GM18868 (cell line): ENCODE measurements around the gene NAT16.
A peak's percentile ranks its signal among the peaks of the same experiment; 100 is the strongest.
"Not testable (repeated sequence)": the region's sequence is repeated elsewhere in the genome, so short reads cannot be mapped to it uniquely, and the experiment has no call there.

Source experiments
- ATAC-seq: cut with Tn5 transposase; IDR thresholded peaks from one replicate; pipeline ENCODE4 v1.9.1; 2021; ENCODE audit warnings: mild to moderate bottlenecking, moderate library complexity; ENCODE audit not compliant: unreplicated experiment

The NAT16 gene

GRCh38 chr7:101129603-101130117 is 50.4 kb downstream of the NAT16 start:
- no peak for ATAC-seq

DNA sequence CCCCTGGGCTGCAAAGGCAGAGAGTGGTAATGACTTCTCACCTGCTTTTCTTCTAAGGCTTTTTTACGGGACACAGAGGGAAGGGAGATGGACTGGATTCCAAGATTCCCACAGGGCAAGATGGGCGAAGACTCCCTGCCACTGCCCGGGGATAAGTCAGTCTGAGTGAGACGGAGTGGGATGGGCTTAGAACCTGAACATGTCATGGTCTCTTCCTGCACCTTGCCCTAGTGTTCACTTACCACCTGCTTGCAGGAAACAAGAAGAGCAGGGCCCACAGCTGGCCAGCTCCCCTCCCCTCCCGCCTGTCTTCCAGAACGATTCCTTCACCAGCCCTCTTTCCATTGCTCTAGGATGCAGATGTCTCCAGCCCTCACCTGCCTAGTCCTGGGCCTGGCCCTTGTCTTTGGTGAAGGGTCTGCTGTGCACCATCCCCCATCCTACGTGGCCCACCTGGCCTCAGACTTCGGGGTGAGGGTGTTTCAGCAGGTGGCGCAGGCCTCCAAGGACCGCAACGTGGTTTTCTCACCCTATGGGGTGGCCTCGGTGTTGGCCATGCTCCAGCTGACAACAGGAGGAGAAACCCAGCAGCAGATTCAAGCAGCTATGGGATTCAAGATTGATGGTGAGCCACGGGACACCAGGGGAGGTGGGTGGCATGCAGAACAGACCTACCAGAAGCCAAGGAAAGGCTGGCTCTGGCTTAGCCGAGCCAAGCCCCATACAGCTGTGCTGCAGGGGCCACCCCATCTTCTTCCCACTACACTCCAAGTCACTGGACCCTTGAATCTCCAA is 51.9 kb downstream of the NAT16 start:
- no peak for ATAC-seq

- ATAC-seq, result no peak
Measured at GRCh38 chr7:101127460-101128039, 52.5 kb downstream of the NAT16 start.

DNA sequence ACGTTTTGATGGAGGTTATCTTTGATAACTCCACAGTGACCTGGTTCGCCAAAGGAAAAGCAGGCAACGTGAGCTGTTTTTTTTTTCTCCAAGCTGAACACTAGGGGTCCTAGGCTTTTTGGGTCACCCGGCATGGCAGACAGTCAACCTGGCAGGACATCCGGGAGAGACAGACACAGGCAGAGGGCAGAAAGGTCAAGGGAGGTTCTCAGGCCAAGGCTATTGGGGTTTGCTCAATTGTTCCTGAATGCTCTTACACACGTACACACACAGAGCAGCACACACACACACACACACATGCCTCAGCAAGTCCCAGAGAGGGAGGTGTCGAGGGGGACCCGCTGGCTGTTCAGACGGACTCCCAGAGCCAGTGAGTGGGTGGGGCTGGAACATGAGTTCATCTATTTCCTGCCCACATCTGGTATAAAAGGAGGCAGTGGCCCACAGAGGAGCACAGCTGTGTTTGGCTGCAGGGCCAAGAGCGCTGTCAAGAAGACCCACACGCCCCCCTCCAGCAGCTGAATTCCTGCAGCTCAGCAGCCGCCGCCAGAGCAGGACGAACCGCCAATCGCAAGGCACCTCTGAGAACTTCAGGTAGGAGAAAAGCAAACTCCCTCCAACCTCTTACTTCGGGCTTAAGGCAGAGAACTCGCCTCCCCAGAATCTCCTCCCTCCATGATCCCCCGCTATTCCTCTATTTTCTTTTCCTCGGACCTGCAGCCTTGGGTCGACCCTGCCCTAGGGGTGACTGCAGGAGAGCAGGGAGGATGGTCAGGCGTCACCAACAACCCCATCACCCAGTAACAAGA is 53.2 kb downstream of the NAT16 start, which contains the start of gene SERPINE1:
Gene SERPINE1 (plus strand): TSS at position 454 of the 809 bp plus-strand sequence. CDS start 1,290 bp downstream, outside the sequence.
- ATAC-seq, result peak; percentile 63

- peak; percentile 29 for ATAC-seq
Measured at GRCh38 chr7:101125989-101126650, 54.0 kb downstream of the NAT16 start.

- no peak for ATAC-seq
Measured at GRCh38 chr7:101124376-101125056, 55.6 kb downstream of the NAT16 start.

DNA sequence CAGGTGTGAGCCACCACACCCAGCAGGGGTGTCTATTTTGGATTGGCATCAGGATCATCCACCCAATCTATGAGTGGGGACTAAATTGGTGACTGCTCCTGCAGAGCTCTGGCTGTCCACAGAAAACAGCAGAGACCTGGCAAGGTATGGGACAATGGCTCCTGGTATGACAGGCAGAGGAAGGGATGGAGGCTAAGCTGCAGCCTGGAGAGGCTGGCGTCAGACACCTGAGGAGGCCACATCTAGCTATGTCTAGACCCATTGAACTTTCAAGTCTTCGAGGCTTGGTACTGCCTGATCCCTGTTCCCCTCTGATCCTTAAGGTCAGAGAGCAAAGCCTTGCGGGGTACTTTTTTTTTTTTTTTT is 56.4 kb downstream of the NAT16 start:
- no peak for ATAC-seq

DNA sequence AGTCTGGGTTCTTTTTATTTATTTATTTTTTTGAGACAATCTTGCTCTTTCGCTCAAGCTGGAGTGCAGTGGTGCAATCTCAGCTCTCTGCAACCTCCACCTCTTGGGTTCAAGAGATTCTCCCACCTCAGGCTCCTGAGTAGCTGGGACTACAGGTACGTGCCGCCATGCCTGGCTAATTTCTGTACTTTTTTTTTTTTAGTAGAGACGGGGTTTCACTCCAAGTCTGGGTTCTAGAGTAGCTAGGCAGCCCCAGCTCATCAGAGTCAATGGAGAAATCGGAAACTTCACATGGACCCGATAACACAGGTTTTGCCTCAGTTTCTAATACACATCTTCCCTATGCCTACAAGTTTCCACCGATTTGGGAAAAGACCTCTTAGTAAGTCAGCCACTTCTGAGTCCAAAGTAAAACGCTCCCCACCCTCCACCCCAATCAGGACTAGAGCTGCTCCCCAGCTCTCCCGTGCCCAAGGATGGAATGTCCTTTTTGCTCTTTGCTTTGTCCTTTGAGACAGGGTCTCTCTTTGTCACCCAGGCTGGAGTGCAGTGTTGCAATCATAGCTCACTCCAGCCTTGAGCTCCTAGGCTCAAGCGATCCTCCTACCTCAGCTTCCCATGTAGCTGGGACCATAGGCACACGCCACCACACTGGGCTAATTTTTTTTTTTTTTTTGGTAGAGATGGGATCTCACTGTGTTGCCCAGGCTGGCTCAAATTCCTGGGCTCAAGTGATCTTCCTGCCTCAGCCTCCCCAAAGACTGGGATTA is 57.0 kb downstream of the NAT16 start:
- ATAC-seq, result no peak

DNA sequence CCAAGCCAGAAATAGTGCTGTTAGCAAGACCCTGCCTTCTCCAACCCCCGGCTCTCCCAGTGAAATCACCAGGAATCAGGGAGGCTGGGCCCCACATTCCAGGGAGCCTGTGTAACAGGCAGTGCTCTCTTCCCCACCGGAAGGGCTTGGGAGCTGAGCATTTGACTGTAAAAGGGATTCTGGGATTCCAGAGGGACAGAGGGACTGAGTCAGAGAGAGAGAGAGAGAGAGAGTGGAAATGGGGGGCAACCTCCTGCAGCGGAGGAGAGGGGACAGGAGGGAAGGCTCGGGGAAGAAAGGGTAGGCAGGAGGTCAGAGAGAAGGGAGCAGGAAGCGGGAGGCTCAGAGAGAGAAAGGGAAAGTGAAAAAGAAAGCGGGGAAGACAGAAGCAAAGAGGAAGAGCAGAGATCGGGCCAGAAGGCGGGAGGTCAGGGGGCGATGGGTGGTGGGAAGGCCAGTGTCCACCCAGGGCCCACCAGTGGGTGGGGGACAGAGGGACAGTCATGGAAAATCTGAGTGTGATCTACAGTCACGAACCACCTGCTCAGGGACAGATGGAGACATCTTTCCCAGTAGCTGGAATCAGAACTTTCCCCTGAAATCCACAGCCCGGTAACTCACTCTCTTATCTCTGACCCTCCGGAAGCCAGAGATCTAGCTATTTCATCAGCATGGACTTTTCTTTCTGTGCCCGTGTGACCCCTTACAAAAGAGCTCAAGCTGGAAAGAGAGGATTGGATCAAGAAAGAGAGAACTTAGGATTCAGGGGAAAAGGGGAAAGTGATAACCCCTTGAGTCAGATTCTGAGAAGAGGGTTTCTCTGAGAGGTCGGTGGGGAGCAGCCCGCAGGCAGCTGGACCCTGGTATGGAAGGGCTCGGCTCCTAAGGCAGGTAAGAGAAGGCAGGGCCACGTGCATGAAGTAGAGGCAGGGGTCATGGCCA is 57.8 kb downstream of the NAT16 start:
- ATAC-seq, result no peak

DNA sequence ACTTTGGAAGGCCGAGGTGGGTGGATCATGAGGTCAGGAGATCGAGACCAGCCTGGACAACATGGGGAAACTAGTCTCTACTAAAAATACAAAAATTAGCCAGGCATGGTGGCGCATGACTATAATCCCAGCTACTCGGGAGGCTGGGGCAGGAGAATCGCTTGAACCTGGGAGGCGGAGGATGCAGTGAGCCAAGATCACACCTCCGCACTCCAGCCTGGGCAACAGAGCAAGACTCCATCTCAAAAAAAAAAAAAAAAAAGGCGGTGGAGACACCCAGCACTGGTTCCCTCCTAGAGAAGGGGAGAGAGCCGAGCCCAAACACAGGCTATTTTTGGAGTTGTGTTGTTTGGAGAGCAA is 58.5 kb downstream of the NAT16 start:
- not testable (repeated sequence) for ATAC-seq
